IPS-18c (cell line): ENCODE measurements around the gene PQBP1.
A peak's percentile ranks its signal among the peaks of the same experiment; 100 is the strongest.

Experiments
- H3K4me3 ChIP-seq: 2 replicates; pipeline ENCODE4 v1.7.0; 2013; ENCODE audit warnings: low read depth, mild to moderate bottlenecking, low read length, moderate library complexity; ENCODE audit not compliant: insufficient read depth
- H3K9me3 ChIP-seq: one replicate; pipeline ENCODE4 v1.6.1; 2013; ENCODE audit warnings: mild to moderate bottlenecking, low read length, moderate library complexity; ENCODE audit not compliant: control insufficient read depth, insufficient read depth

PQBP1 gene

DNA sequence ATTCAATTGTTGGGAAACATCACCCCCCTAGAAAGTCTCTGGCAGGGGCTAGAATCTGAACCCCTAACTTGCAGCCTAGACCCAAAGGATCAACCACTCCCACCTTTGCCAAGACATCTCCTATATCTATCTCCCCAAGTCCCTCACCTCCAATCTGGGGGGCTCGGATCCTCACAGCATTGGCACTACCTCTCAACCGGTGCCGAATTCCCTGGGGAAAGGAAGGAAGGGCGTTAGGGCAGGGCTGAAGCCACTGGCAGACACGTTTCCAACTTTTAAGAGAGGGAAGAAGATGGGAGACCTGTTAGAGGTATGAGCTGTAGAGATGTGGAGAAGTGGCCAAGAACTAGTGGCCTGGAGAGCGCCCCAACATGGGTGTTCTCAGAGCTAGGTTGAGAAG, 2.8 kb upstream of the PQBP1 start:
- H3K4me3 ChIP-seq, result no peak overlapping the region
- H3K9me3 ChIP-seq, result peaks cover 13% of the 10 kb centered on the region

DNA sequence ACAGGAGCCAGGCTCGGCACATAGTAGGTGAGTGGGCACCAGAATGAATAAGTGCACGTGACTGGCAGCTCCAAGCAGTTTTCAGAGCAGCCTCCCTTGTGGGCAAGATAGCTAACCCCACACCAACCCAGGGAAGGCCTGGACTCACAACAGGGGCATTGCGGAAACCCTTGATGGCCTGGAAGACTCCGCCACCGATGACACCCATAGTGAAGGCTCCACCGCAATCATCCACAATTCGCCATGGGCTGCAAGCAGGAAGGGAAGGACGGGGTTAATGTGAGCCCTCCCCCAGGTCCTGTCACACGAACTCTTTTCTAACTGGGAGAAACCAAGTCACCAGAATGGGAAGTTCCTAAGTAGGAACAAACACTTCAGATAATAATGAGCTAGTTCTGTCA, 1.1 kb upstream of the PQBP1 start:
- H3K4me3 ChIP-seq, result peak overlapping the region; percentile 61

DNA sequence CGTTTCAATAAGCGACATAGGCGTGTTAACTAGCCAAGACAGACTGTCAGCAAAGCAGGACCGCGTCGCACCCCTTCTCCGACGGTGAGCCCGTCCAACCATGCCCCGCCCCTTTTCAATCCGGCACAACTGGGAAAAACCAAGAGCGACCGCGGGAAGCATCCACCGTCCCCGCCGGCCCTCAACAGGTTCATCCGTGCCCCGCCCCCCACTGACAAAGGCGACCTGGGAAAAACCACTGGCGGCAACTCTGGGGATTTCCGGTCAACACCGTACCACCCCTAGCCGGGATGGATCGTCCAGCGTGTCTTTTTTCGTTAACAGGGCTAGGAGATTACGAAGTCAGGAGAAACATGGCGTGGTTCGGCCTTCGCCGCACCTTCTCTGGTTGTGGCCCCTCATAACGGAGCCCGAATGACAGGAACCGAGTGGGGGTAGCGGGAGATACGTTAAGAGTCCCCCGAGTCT, 539 bp upstream of the PQBP1 start:
- H3K4me3 ChIP-seq, result peak overlapping the region; percentile 61
- peaks cover 14% of the 10 kb centered on the region for H3K9me3 ChIP-seq

More for the DNA sequence above, 1.1 kb upstream of the PQBP1 start:
- H3K9me3 ChIP-seq, result peaks cover 11% of the 10 kb centered on the region

DNA sequence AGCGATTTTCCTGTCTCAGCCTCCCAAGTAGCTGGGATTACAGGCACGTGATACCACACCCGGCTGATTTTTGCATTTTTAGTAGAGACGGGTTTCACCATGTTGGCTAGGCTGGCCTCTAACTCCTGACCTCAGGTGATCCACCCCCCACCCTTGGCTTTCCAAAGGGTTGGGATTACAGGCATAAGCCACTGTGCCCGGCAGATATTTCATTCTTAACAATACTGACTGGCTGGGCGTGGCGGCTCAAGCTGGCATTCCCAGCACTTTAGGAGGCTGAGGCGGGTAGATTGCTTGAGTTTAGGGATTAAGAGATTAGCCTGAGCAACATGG, 1.3 kb downstream of the PQBP1 start:
- Histone ChIP-seq H3K4me3 (no peak overlapping the region), H3K9me3 (peaks cover 20% of the 10 kb centered on the region)

DNA sequence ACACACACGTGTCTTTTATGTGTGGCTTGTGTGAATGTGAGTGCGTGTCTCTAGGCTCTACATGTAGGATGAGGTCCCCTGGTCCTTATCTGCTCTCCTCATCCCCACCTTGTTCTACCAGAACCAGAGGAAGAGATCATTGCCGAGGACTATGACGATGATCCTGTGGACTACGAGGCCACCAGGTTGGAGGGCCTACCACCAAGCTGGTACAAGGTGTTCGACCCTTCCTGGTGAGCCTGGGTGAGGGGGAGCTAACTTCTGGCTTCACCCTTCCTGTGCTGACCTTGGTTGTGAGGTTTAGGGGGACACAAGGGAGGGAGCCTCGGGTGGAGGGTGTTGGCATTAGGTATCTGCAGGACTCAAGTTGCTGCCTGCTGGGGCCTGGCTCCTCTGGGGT, 3.3 kb downstream of the PQBP1 start:
- Histone ChIP-seq H3K4me3 (no peak overlapping the region; the same call in 1 of the 2 replicates), H3K9me3 (peaks cover 20% of the 10 kb centered on the region)

DNA sequence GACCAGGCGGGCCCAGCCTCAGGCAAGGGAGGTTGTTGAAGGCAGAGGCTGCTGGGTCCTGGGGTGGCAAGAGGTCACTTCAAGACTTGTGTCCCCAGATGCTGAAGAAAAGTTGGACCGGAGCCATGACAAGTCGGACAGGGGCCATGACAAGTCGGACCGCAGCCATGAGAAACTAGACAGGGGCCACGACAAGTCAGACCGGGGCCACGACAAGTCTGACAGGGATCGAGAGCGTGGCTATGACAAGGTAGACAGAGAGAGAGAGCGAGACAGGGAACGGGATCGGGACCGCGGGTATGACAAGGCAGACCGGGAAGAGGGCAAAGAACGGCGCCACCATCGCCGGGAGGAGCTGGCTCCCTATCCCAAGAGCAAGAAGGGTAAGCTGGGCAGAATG, 4.4 kb downstream of the PQBP1 start:
- Histone ChIP-seq H3K4me3 (no peak overlapping the region), H3K9me3 (peaks cover 17% of the 10 kb centered on the region)

DNA sequence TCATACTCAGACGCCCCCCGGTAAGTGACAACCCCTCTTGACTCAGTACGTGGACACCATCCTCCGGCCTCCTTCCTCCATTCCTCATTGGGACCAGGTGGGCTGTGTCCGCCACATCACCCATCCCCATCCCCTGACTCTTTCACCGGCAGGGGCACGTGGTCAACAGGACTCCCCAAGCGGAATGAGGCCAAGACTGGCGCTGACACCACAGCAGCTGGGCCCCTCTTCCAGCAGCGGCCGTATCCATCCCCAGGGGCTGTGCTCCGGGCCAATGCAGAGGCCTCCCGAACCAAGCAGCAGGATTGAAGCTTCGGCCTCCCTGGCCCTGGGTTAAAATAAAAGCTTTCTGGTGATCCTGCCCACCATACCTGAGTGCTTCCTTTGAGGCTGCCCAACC, 5.0 kb downstream of the PQBP1 start:
- H3K9me3 ChIP-seq, result peaks cover 17% of the 10 kb centered on the region
- no peak overlapping the region for H3K4me3 ChIP-seq

DNA sequence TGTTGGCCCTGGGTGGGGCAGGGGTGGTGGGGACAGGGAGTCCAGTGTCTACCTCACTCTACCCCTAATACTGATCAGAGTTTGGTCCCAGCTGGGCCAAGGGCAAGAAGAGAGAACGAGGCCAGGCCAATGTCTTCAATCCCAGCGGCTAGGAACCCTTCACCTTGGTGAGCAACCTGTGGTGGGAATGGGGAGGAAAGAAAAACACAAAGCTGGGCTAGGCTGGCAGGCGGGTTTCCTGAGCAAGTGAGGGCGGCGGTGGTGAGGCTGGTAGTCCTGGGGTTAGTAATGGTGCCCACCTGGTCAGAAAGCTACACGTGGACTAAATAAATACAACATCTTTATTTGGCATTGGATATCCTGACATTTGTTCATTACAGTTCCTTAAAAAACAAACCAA, 5.6 kb downstream of the PQBP1 start:
- Histone ChIP-seq H3K9me3 (peaks cover 14% of the 10 kb centered on the region), H3K4me3 (no peak overlapping the region)

DNA sequence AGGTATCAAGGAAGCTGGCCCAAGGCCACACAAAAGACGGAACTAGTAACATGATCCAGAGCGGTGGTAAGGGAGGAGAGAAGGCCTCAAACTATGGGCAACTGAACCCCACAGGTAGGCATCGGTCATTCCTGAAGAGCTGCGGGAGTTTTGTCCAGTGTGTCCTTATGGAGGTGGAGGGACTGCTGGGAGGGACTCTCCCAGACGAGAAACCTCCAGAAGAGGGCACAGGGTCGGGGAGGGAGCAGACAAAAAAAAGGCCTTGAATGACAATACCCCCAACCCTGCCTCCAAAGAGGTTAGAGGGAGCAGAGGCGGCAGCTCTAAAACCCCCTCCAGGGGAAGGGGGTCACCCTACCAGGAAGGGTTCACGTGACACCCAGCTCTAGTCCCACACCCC, 6.5 kb downstream of the PQBP1 start:
- Histone ChIP-seq H3K4me3 (no peak overlapping the region), H3K9me3 (peaks cover 14% of the 10 kb centered on the region)

DNA sequence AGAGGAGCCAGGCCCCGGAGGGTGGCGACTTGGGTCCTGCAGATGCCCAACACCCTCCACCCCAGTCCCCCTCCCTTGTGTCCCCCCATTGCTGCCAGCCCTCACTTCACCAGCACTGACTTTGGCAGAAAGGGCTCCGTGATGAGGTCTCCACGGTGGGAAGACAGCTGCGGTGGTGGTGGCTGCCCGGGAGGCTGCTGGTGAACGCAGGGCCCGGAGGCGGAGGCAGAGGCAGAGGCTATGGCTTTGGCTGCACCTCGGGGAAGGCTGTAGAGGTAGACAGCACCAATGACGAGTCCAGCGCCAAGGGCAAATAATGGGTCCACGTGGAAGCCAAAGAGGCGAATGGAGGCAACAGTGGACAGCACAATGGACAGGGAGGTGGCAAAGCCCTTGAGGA, 6.9 kb downstream of the PQBP1 start:
- Histone ChIP-seq H3K4me3 (no peak overlapping the region), H3K9me3 (peaks cover 10% of the 10 kb centered on the region)

DNA sequence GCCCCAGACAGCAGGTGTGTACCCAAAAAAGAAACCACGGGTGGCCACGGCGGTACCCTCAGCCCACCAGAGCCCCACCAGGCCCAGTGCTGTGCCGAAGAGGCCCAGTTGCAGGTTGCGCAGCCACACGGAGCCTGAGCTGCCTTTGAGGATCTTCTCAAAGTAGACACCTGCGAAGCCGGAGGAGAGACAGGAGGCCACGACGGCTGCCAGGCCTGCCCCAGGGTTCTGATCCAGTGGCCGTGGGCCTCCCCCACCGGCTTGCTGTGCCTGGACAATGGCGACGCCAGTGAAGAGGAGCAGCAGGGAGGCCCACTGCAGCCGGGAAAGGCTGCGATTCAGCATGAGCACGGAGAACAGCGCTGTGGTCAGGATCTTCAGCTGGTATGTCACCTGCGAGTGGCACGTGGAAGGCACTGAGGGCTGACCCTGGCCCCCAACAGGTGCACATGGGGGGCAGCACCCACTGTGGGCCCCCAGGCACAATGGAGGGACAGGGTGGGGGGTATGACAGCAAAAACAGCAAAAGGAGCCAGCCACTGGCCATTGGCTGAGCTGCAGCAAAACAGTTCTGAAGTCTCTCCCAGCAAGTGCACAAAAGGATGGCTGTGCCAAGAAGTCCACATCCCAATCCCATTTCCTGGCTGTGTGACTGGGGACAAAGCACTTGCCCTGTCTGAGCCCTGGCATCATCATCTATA, 7.5 kb downstream of the PQBP1 start:
- Histone ChIP-seq H3K9me3 (peaks cover 10% of the 10 kb centered on the region), H3K4me3 (no peak overlapping the region)

DNA sequence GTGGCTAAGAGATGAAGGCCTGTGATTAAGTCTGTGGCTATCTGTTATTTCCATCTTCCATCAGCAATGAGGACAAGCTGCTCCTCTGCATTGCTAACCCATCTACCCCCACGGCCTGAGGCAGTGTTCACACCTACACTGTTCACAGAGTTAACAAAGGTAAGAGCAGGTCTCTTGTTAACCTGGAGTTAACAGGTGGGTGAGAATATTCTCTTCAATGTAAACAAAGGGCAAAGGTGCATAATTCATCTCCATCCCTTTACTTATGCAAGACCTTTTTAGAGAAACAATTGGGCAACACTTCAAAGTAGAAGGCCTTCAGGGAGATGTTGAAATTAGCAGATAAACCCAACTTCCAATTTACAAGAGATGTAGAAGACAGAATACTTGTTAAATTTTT, 10.9 kb downstream of the PQBP1 start:
- H3K9me3 ChIP-seq, result peaks cover 5% of the 10 kb centered on the region
- no peak overlapping the region for H3K4me3 ChIP-seq

DNA sequence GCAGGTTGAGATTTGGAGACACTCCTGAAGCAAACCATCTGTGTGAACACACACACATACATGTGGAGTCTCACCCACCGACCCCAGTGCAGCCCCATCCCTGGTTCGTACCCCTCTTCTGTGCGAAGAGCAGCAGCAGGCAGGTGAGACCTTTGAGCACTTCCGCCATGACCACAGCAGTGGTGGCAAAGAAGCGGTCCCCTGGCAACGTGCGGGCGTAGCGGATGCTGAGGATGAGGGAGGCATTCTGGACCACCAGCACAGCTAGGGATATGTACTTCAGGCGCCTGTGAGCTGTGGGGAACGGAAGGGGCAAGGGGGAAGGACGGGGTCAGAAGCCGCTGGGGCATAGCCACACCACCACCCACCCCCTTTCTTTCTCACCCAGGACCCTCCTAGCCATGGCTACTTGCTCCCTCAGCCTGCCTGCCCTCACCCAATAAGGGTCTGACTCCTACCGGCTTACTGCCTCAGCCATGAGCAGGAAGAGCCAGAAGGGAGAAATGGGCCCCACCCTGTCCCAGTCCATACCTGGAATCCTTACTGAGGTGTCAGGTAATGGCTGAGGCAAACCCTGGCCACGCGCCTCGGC, 12.1 kb downstream of the PQBP1 start:
- peaks cover 5% of the 10 kb centered on the region for H3K9me3 ChIP-seq
- no peak overlapping the region for H3K4me3 ChIP-seq

DNA sequence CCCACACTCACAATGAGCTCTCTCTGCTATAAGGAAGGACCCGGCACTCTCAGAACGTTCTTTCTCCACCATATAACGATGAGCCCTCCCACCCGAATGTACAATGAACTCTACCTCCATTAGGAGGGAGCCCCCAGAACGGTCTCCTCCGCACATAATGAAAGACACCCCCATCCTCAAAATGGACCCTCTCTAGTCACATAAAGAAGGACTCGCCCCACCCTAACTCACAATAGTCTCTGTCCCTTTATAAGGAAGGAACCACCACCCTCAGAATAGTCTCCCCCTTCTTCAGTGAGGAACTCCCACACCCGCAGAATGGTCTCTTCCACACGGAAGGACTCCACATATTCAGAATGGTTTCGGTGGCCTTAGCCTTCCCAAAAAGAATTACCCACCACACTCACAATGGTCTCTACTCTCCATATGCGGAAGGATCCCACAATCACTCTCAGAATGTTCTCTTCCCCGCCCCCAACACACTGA, 13.2 kb downstream of the PQBP1 start:
- Histone ChIP-seq H3K9me3 (peaks cover 5% of the 10 kb centered on the region), H3K4me3 (peak overlapping the region; percentile 64)

DNA sequence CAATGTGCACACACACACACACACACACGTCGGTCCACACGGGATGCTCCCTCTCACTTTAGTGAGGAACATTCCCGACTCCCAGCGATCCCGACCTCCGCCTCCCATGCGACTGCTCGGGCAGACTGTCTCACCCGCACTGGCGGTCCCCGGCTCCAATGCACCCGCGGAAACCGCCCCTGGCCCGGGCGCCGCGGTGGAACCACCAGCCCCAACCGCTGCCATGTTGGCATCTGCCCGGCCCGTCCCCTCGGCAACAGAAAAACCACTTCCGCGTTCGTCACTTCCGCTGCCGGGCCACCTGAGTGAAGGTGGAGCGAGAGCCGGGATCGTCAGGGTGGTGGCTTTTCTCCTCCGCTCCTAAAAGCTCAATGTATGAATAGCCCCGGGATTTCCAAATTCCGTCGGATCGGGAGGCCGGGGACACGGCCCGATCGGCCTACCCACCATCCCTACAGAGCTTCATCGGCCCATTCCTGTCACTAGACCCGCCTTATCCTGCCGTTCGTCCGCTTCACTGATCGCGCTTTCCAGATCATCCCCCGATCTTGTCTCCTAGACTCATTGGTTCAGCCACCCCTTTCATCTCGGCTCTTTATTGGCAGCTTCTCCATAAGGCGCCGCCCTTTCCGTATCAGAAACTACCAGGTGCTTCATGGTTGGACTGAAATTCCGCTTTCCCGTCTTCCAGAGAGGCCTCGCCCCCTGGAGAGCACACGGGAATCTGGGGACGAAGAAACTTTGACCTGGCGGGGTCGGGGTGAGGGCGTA, 13.9 kb downstream of the PQBP1 start, which contains the start of gene SLC35A2:
Gene SLC35A2, minus strand, starts transcription at position 235 of the 771 bp plus-strand sequence. Its CDS starts 10 bp downstream, at position 225.
- Histone ChIP-seq H3K4me3 (peak within 1 kb of the TSS; percentile 64), H3K9me3 (peaks cover 7% of the 10 kb centered on the region)

DNA sequence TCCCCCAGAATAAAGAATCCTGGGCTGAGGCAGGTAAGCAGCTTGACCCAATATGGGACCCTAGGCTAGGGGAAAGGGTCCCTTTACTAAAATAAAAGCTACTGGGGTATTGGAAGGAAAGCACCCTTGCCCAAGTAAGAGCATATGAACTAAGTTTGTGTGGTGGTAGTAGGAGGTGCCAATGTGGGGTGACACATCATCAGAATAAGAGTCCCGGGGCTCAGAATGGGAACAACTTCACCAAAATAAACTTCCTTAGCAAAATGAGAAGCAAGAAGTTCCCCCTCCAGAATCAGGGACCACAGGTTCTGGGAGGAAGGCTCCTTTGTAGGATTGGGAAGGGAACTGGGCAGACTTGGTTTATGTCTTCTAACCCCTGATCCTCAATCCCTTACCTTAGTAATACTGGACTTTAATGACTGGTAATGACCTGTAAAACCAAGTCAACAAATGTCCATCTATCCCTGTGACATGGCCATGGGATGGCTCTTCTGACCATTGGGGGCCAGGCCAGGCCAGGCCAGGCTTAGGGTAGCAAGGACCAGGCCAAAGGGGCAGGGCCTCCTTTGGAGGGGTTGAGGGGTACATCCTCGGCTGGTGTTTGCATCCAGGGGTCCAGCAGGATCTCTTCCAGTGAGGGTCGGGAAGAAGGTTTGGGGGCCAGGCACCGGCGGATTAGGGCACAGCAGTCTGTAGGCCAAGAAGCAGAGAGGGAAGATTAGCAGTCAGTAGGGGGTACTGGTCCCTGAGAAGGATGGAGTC, 16.1 kb downstream of the PQBP1 start:
- H3K9me3 ChIP-seq, result peaks cover 10% of the 10 kb centered on the region
- H3K4me3 ChIP-seq, result peak overlapping the region; percentile 3; the same call in 1 of the 2 replicates
